NCI-H226 (cell line): ENCODE results near the gene TMC7.
"Not testable (repeated sequence)": the region's sequence is repeated elsewhere in the genome, so short reads cannot be mapped to it uniquely, and the experiment has no call there.

ENCODE experiments used
- DNase-seq: peaks from one replicate; pipeline ENCODE4 v3.0.0-alpha.2; 2015

Gene TMC7

GRCh38 chr16:18983565-18984434 is at the start of gene TMC7:
Gene TMC7, plus strand, starts transcription at chr16:18983934. Its CDS starts 130 bp downstream, at chr16:18984064.
- DNase-seq: peak; percentile 77

GRCh38 chr16:18936727-18937340 is 46.9 kb upstream of the TMC7 start:
- DNase-seq: no peak

GRCh38 chr16:18937390-18937789 is 46.3 kb upstream of the TMC7 start:
- no peak for DNase-seq

GRCh38 chr16:18938986-18939385 is 44.7 kb upstream of the TMC7 start:
- no peak for DNase-seq

GRCh38 chr16:18941471-18941870 is 42.3 kb upstream of the TMC7 start:
- no peak for DNase-seq

- no peak for DNase-seq
These were observed 41.7 kb upstream of the TMC7 start for GRCh38 chr16:18942061-18942460.

- no peak for DNase-seq
These were observed 40.3 kb upstream of the TMC7 start for GRCh38 chr16:18943414-18943813.

GRCh38 chr16:18945233-18945632 is 38.5 kb upstream of the TMC7 start:
- no peak for DNase-seq

- no peak for DNase-seq
These were observed 35.2 kb upstream of the TMC7 start for GRCh38 chr16:18948372-18949020.

GRCh38 chr16:18950469-18951185 is 33.1 kb upstream of the TMC7 start:
- DNase-seq: no peak

- no peak for DNase-seq
These were observed 30.2 kb upstream of the TMC7 start for GRCh38 chr16:18953547-18953946.

- not testable (repeated sequence) for DNase-seq
These were observed 27.7 kb upstream of the TMC7 start for GRCh38 chr16:18955874-18956580.

GRCh38 chr16:18956658-18957241 is 27.0 kb upstream of the TMC7 start:
- DNase-seq: not testable (repeated sequence)

GRCh38 chr16:18958621-18959029 is 25.1 kb upstream of the TMC7 start:
- DNase-seq: no peak

GRCh38 chr16:18959031-18959505 is 24.7 kb upstream of the TMC7 start:
- DNase-seq: no peak

GRCh38 chr16:18965555-18965954 is 18.2 kb upstream of the TMC7 start:
- no peak for DNase-seq

GRCh38 chr16:18966791-18967190 is 16.9 kb upstream of the TMC7 start:
- no peak for DNase-seq

- peak; percentile 51 for DNase-seq
These were observed 14.5 kb upstream of the TMC7 start for GRCh38 chr16:18969050-18969854.

- DNase-seq: no peak
These were observed 13.9 kb upstream of the TMC7 start for GRCh38 chr16:18969855-18970240.

GRCh38 chr16:18975109-18975508 is 8.6 kb upstream of the TMC7 start:
- DNase-seq: no peak

GRCh38 chr16:18979936-18980335 is 3.8 kb upstream of the TMC7 start:
- no peak for DNase-seq
